Measurements from ENCODE around the gene LTBP1. TPM values are rescaled to one million over a fixed set of nuclear protein-coding genes. Genes with fewer than 3 reads are reported as not detected.

The LTBP1 gene
- total and polyA plus RNA-seq, 2 experiments from 2014 or later, result 15.7 to 49.8 TPM

GRCh38 chr2:33406622-33407021 lies 459.9 kb downstream of the LTBP1 start:
- DNase-seq (ENCODE audit: low spot score) (no peak), ATAC-seq (no peak)
- H3K4me1 Mint-ChIP-seq, result peaks cover 5% of the 10 kb centered on the region
- Histone ChIP-seq H4K20me1 (replicated peaks; ENCODE audit: insufficient read depth) (no peaks in the 10 kb centered on the region), H3K4me3 (no peak overlapping the region), H3F3A (replicated peaks; ENCODE audit: low read depth) (no peaks in the 10 kb centered on the region), H3K27ac (ENCODE audit: low read depth) (no peak overlapping the region), H2AFZ (no peak overlapping the region), H3K9me2 (ENCODE audit: insufficient read depth) (no peaks in the 10 kb centered on the region), H3K4me2 (no peak overlapping the region), H3K27me3 (ENCODE audit: insufficient read depth) (no peaks in the 10 kb centered on the region), H3K4me1 (ENCODE audit: insufficient read depth) (no peaks in the 10 kb centered on the region), H3K79me2 (replicated peaks; ENCODE audit: insufficient read depth) (no peaks in the 10 kb centered on the region), H3K36me3 (ENCODE audit: insufficient read depth) (0 out of 2 replicates have a peak, but pooled peaks cover 7% of the 10 kb centered on the region)
- no peak overlapping the region for H3K27ac Mint-ChIP-seq
- H3K9me3 Mint-ChIP-seq, result peaks cover 13% of the 10 kb centered on the region
- H3K27me3 Mint-ChIP-seq (ENCODE audit: insufficient read depth, low read depth, poor library complexity), result peaks cover 7% of the 10 kb centered on the region
- H3K36me3 Mint-ChIP-seq (ENCODE audit: low read depth), result peaks cover 13% of the 10 kb centered on the region; the same call in 2 of the 3 replicates
- H3K4me3 Mint-ChIP-seq, result no peak overlapping the region
- no peak for TF ChIP-seq STAT1 (IDR thresholded peaks at IDR 0.05; ENCODE audit: unreplicated experiment)
- no peak for TF ChIP-seq ETS1 (IDR thresholded peaks at IDR 0.05)
- TF ChIP-seq CREB1 (CRISPR knock-in tag; IDR thresholded peaks at IDR 0.05; ENCODE audit: low read depth), result no peak
- TF ChIP-seq EZH2phosphoT487 (IDR thresholded peaks at IDR 0.05; ENCODE audit: unreplicated experiment), result no peak
- no peak for TF ChIP-seq REST (IDR thresholded peaks at IDR 0.05; ENCODE audit: unreplicated experiment)
- no peak for TF ChIP-seq CTCF (conservative IDR thresholded peaks at IDR 0.05; ENCODE audit: low read depth in 2 of 2)
- TF ChIP-seq JUNB (IDR thresholded peaks at IDR 0.05; ENCODE audit: unreplicated experiment), result no peak
- no peak for TF ChIP-seq NANOG (IDR thresholded peaks at IDR 0.05; ENCODE audit: borderline replicate concordance)
- no peak for TF ChIP-seq EZH2 (IDR thresholded peaks at IDR 0.05; ENCODE audit: low read depth, unreplicated experiment)
- no peak for TF ChIP-seq ZNF114 (CRISPR knock-in tag; IDR thresholded peaks at IDR 0.05)
- TF ChIP-seq POLR2AphosphoS5 (IDR thresholded peaks at IDR 0.05; ENCODE audit: low read depth), result no peak
- TF ChIP-seq ZNF462 (CRISPR knock-in tag; IDR thresholded peaks at IDR 0.05), result no peak
- no peak for TF ChIP-seq ZNF331 (CRISPR knock-in tag; IDR thresholded peaks at IDR 0.05; ENCODE audit: low read depth)

Measured in GM23338 (cell line).